Endometrium (tissue), 2 donors: Measurements from ENCODE around the gene IL23R.
"Not testable (repeated sequence)": the region's sequence is repeated elsewhere in the genome, so short reads cannot be mapped to it uniquely, and the experiment has no call there.

ENCODE experiments used
- FAIRE-seq: peaks from 2 replicates; lab custom pipeline; 2012; peaks lifted over from hg19 to GRCh38; lab: Jason Lieb, UNC
- donor health status: control.
- donor health status: control.

Gene IL23R

GRCh38 chr1:67194209-67194863 lies 28.1 kb downstream of the IL23R start:
- FAIRE-seq: no peak

- no peak for FAIRE-seq
Measured at GRCh38 chr1:67200755-67201154, 34.5 kb downstream of the IL23R start.

DNA sequence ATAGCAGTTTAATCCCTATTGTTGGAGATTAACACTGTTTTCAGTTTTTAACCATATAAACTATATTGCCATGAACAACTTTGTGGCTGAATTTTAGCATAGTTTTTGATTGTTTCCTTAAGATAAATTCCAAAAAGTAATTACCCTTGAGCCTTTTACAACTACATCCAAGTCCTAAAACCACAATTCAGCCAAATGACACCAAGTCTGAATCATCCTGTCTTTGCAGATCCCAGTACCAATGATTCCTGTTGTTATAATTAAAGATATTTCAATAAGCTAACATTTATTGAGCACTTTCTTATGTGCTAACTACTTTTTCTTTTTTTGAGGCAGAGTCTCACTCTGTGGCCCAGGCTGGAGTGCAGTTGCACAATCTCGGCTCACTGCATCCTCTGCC lies 35.6 kb downstream of the IL23R start:
- FAIRE-seq: no peak

DNA sequence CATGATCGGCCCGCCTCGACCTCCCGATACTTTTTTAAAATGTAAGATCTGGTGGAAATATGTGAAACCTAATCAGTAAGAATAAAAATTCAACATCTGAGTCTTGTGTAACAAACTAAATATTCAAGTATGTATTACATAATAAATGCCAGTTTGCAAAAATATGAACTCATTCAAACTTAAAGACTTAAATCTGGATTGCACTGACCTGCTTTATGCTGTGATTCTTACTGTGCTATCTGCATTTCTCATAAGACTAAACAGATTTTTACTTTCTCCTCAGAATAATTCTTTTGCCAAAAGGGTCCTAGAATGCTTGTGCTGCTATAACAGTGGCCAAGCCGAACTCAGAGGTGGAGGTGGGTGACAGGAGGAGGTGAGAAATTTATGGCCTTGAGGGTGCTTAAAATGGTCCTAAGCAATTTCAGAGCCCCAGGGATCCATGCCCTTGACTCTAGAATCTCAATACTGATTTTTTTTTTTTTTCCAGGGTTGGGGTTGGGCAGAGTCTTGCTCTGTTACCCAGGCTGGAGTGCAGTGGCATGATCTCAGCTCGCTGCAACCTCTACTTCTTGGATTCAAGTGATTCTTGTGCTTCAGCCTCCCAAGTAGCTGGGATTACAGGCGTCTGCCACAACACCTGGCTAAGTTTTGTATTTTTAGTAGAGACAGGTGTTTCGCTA lies 38.2 kb downstream of the IL23R start:
- no peak for FAIRE-seq

- not testable (repeated sequence) for FAIRE-seq
Measured at GRCh38 chr1:67207398-67207797, 41.1 kb downstream of the IL23R start.

DNA sequence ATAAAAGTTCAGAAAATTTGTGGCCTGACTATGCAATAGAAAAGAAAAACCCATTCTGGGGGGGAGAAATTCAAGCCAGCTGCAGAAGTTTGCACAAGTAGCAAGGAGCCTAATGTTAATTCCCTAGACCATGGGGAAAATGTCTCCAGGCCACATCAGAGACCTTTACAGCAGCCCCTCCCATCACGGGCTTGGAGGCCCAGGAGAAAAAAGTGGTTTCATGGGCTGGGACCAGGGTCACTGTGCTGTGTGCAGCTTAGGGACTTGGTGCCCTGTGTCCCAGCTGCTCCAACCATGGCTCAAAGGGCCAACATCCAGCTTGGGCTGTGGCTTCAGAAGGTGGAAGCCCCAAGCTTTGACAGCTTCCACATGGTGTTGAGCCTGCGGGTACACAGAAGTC lies 42.0 kb downstream of the IL23R start:
- FAIRE-seq: no peak

GRCh38 chr1:67209521-67209920 lies 43.3 kb downstream of the IL23R start:
- no peak for FAIRE-seq

- FAIRE-seq: peak; percentile 33
Measured at GRCh38 chr1:67211589-67212563, 45.6 kb downstream of the IL23R start.

GRCh38 chr1:67213164-67213563 lies 46.9 kb downstream of the IL23R start:
- FAIRE-seq: no peak

- FAIRE-seq: no peak
Measured at GRCh38 chr1:67213948-67214347, 47.7 kb downstream of the IL23R start.

- peak; percentile 31 for FAIRE-seq
Measured at GRCh38 chr1:67214420-67215174, 48.3 kb downstream of the IL23R start.

GRCh38 chr1:67216401-67216800 lies 50.1 kb downstream of the IL23R start:
- FAIRE-seq: no peak

DNA sequence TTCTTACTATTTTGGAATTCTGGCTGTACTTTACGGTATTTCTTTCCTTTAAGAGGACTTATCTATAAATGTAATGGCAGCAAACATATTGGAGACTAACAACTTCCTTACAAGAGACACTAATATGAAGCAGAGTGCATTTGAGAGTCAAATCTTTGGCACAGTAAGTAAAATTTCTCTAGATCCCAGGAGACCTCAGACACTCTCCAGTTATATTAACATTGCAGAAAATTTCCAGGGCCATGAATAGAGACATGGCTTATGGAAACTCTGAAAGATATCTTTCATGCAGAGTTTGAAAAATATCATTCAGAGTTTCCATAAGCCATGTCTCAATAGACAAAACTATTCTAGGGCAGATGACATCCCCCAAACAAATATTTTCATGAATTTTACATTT lies 51.2 kb downstream of the IL23R start:
- FAIRE-seq: no peak

DNA sequence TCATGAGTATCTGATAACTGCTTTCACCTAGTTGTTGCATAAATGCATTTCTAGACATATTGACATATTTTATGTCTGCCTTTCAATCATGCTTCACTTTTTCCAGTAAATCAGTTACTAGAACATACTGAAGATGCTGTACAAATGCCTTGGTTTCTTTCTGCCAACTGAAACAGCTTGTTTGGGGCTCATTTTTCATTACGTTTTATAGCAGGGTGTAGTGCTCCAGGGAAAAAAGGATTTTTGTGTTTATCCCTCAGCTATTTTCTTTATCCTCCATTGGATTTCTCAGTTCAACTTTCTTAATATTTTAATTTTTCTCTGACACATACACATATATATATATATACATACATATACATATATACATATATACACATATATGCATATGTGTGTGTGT lies 51.7 kb downstream of the IL23R start:
- FAIRE-seq: no peak

- FAIRE-seq: no peak
Measured at GRCh38 chr1:67224856-67225255, 58.6 kb downstream of the IL23R start.

DNA sequence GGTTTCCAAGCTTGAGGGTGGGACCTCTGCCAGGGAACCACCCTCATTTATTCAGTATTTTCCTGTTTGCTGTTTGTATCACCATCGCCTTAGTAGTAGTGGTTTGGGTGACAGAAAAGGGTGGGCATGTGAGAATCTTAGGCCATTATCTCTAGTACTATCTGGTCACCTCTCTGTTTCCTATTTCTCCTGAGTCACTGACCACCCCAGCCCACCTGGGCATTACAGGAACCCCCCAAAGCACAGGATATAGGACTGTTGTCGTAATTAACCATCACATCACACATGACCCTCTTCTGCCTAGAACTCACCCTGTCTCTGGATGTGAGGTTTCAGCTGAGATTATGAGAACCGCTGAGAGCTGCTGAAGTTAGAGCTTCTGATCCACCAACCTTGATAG lies 60.4 kb downstream of the IL23R start:
- no peak for FAIRE-seq

DNA sequence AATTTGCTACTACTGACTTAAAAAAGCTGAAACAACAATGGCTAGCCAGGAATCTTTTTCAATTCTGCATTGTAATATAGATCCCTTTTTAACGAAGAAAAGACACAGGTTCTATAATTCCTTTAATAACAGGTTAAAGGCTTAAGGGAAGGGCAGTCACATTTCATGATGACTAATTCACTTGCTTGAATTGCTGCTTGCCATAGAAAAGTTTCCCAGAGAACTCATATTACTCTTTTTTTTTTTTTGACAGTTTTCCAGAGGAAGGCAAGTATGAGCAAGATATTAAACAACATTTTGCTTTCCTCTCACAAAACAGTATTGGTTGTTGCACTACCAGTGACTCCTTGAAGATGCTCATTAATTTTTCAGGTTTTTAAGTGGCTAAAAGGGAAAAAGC lies 60.9 kb downstream of the IL23R start:
- FAIRE-seq: no peak

GRCh38 chr1:67228791-67229190 lies 62.5 kb downstream of the IL23R start:
- FAIRE-seq: no peak

DNA sequence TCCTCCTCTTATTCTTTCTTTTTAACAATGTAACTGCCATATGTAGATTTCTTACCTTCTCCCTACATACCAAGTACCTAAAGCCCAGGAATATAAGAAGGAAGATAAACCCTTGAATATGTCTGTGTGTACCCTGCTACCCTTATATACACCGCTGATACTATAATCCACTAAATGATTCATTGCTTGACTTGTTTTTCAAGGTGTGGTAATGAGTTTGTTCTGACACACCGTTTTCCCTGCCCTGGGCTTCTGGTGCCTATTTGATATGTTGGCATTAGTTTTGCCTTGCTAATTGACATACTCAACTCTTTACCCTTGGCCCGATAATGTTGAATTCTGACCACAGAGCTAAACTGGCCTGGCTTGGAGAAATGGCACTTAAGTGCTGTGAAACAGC lies 64.3 kb downstream of the IL23R start:
- FAIRE-seq: no peak

GRCh38 chr1:67236277-67236676 lies 70.0 kb downstream of the IL23R start:
- FAIRE-seq: no peak

- no peak for FAIRE-seq
Measured at GRCh38 chr1:67239738-67240137, 73.5 kb downstream of the IL23R start.

DNA sequence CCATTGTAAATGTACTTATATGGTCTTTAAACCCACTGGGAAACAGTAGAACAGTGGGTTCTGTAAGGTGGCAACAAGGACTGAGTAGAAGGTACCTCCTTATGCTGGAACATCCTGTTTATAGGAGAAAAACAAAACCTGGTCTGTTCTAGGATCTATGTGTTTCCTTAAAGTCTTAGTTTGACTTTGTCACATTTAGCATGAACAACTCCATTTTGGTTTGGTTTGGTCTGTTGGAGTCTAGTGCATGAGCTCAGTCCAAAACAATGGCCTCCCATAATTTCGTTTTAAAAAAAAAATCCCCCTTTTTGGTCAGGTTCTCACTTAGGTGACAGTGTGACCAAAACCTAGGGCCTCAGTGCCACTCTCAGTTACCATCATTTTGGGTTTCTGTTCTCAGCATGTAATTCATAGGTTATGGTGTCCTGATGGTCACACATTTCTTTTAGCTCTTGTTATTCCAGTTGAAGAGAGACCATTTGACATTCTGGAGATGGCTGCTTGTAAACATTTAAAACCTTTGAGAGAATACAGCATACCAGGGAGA lies 75.0 kb downstream of the IL23R start:
- no peak for FAIRE-seq
